Measurements from ENCODE around the gene AKR1A1. TPM values are rescaled to one million over a fixed set of nuclear protein-coding genes. Genes with fewer than 3 reads are reported as not detected.
"Not testable (repeated sequence)": the region's sequence is repeated elsewhere in the genome, so short reads cannot be mapped to it uniquely, and the experiment has no call there.

The AKR1A1 gene
- 100 to 1,000 TPM; 153 to 301 (median 262) TPM for polyA plus RNA-seq (ENCODE audit: insufficient read length in 4 of 4)

- peak; percentile 80 to 84 (median 83) for DNase-seq (ENCODE audit: low read depth in 4 of 4, low spot score in 3 of 4)
These were observed at the start of gene AKR1A1 for GRCh38 chr1:45550401-45551351. AKR1A1 (plus strand) TSS chr1:45550826; CDS start chr1:45561795, 10,969 bp downstream.

- no peak for DNase-seq (ENCODE audit: low read depth in 4 of 4, low spot score in 3 of 4)
These were observed 49.1 kb upstream of the AKR1A1 start for GRCh38 chr1:45501505-45501859.

GRCh38 chr1:45503462-45504360 is 46.9 kb upstream of the AKR1A1 start:
- no peak for DNase-seq (ENCODE audit: low read depth in 4 of 4, low spot score in 3 of 4)

GRCh38 chr1:45507195-45507594 is 43.4 kb upstream of the AKR1A1 start:
- no peak for DNase-seq (ENCODE audit: low read depth in 4 of 4, low spot score in 3 of 4)

GRCh38 chr1:45507893-45508292 is 42.7 kb upstream of the AKR1A1 start:
- no peak for DNase-seq (ENCODE audit: low read depth in 4 of 4, low spot score in 3 of 4)

GRCh38 chr1:45508295-45509151 is 42.1 kb upstream of the AKR1A1 start:
- DNase-seq (ENCODE audit: low read depth in 4 of 4, low spot score in 3 of 4) = no peak

GRCh38 chr1:45510036-45510971 is 40.3 kb upstream of the AKR1A1 start:
- DNase-seq (ENCODE audit: low read depth in 4 of 4, low spot score in 3 of 4) = no peak

- no peak for DNase-seq (ENCODE audit: low read depth in 4 of 4, low spot score in 3 of 4)
These were observed 39.6 kb upstream of the AKR1A1 start for GRCh38 chr1:45510972-45511527.

- peak in 1 of 4 donors; percentile 29 for DNase-seq (ENCODE audit: low read depth in 4 of 4, low spot score in 3 of 4)
These were observed 38.0 kb upstream of the AKR1A1 start for GRCh38 chr1:45512641-45513054.

GRCh38 chr1:45513532-45514260 is 36.9 kb upstream of the AKR1A1 start:
- DNase-seq (ENCODE audit: low read depth in 4 of 4, low spot score in 3 of 4) = not testable (repeated sequence)

GRCh38 chr1:45516036-45516435 is 34.6 kb upstream of the AKR1A1 start:
- no peak for DNase-seq (ENCODE audit: low read depth in 4 of 4, low spot score in 3 of 4)

- DNase-seq (ENCODE audit: low read depth in 4 of 4, low spot score in 3 of 4) = no peak
These were observed 34.2 kb upstream of the AKR1A1 start for GRCh38 chr1:45516465-45516864.

GRCh38 chr1:45518366-45518765 is 32.3 kb upstream of the AKR1A1 start:
- not testable (repeated sequence) for DNase-seq (ENCODE audit: low read depth in 4 of 4, low spot score in 3 of 4)

- no peak for DNase-seq (ENCODE audit: low read depth in 4 of 4, low spot score in 3 of 4)
These were observed 31.7 kb upstream of the AKR1A1 start for GRCh38 chr1:45518910-45519309.

GRCh38 chr1:45519774-45520173 is 30.9 kb upstream of the AKR1A1 start:
- DNase-seq (ENCODE audit: low read depth in 4 of 4, low spot score in 3 of 4) = not testable (repeated sequence)

GRCh38 chr1:45521413-45522323 is 29.0 kb upstream of the AKR1A1 start, which contains the start of gene PRDX1:
PRDX1 (minus strand) TSS chr1:45521884; CDS start chr1:45519043, 2,841 bp downstream.
- peak; percentile 88 to 95 (median 94) for DNase-seq (ENCODE audit: low read depth in 4 of 4, low spot score in 3 of 4)
